Muscle layer of colon (tissue), 2 donors: ENCODE measurements around the gene WDR83.
"Not testable (repeated sequence)": the region's sequence is repeated elsewhere in the genome, so short reads cannot be mapped to it uniquely, and the experiment has no call there.

Experiments
- H3K27ac ChIP-seq: one replicate; pipeline ENCODE4 v1.7.0; 2013; ENCODE audit warnings: low read depth, mild to moderate bottlenecking, low read length, moderate library complexity
- H3K27me3 ChIP-seq, 2 donors: one replicate each; pipeline ENCODE4 v1.7.0; 2013; ENCODE audit warnings: low read length in 2 of 2, mild to moderate bottlenecking in 2 of 2; ENCODE audit not compliant: insufficient read depth in 2 of 2, control insufficient read depth in 1 of 2
- H3K36me3 ChIP-seq: one replicate; pipeline ENCODE4 v1.7.0; 2013; ENCODE audit warnings: mild to moderate bottlenecking, low read length; ENCODE audit not compliant: insufficient read depth
- H3K4me1 ChIP-seq: one replicate; pipeline ENCODE4 v1.7.0; 2013; ENCODE audit warnings: mild to moderate bottlenecking, low read length; ENCODE audit not compliant: insufficient read depth
- H3K4me3 ChIP-seq, 2 donors: one replicate each; pipeline ENCODE4 v1.7.0; 2013; ENCODE audit warnings: low read length in 2 of 2, low read depth in 1 of 2, mild to moderate bottlenecking in 1 of 2, moderate library complexity in 1 of 2
- H3K9ac ChIP-seq: one replicate; pipeline ENCODE4 v1.7.0; 2013; ENCODE audit warnings: low read length
- H3K9me3 ChIP-seq: one replicate; pipeline ENCODE4 v1.7.0; 2013; ENCODE audit warnings: mild to moderate bottlenecking, low read length
- donor health status: abdominal sarcoma.
- donor health status: Adenocarcinoma of cecum.

The WDR83 gene

GRCh38 chr19:12641456-12641855, 25.2 kb upstream of the WDR83 start:
- Histone ChIP-seq H3K9ac (no peak overlapping the region), H3K4me3 (no peak overlapping the region), H3K4me1 (peaks cover 5% of the 10 kb centered on the region), H3K9me3 (no peaks in the 10 kb centered on the region), H3K27me3 (no peaks in the 10 kb centered on the region), H3K36me3 (no peaks in the 10 kb centered on the region), H3K27ac (no peak overlapping the region)

- no peaks in the 10 kb centered on the region for H3K9me3 ChIP-seq
- H3K4me1 ChIP-seq = peaks cover 5% of the 10 kb centered on the region
- no peaks in the 10 kb centered on the region for H3K27me3 ChIP-seq
- H3K36me3 ChIP-seq = no peaks in the 10 kb centered on the region
- H3K9ac ChIP-seq = no peak overlapping the region
- H3K27ac ChIP-seq = no peak overlapping the region
- H3K4me3 ChIP-seq = no peak overlapping the region
Measured at GRCh38 chr19:12642506-12642905, 24.1 kb upstream of the WDR83 start.

DNA sequence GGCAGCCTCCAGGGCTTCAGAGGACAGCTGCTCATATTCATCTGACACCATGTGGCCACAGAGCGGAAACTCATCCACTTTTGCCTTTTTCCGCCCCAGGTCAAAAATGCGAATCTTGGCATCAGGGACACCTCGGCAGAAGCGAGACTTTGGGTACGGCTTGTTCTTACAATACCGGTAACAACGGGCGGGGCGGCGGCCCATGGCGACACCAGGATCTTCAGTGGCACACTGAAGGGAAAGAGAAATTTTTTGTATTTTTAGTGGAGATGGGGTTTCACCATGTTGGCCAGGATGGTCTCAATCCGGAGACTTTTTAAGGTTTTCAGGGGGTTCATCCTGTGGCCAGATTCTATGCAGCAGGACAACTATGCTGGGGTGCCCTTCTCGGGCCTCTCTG, 22.9 kb upstream of the WDR83 start:
- peaks cover 11% of the 10 kb centered on the region for H3K4me1 ChIP-seq
- not testable (repeated sequence) for H3K9ac ChIP-seq, H3K27me3 ChIP-seq, H3K9me3 ChIP-seq, H3K36me3 ChIP-seq, H3K4me3 ChIP-seq, H3K27ac ChIP-seq

DNA sequence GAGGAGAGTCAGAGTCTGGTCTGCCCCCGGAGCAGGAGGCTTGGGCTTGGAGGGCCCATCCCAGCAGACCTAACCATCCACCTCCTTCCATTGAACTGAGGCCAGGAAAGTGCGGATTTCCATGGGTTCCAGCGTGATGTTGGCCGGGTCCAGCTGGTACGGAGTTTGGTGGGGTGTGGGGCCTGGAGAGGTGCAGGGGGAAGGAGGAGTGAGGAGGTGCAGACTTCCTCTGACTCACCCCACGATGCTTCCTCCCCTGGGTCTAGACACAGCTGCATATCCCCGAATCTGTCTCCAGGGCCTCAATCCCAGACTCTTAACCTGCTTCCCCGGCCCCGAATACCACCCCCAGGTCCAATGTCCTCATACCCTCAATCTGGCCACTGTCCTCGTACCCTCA, 20.1 kb upstream of the WDR83 start:
- H3K27ac ChIP-seq = no peak overlapping the region
- no peaks in the 10 kb centered on the region for H3K36me3 ChIP-seq
- no peak overlapping the region for H3K9ac ChIP-seq
- no peaks in the 10 kb centered on the region for H3K9me3 ChIP-seq
- no peaks in the 10 kb centered on the region for H3K27me3 ChIP-seq
- peaks cover 7% of the 10 kb centered on the region for H3K4me1 ChIP-seq
- H3K4me3 ChIP-seq = no peak overlapping the region

DNA sequence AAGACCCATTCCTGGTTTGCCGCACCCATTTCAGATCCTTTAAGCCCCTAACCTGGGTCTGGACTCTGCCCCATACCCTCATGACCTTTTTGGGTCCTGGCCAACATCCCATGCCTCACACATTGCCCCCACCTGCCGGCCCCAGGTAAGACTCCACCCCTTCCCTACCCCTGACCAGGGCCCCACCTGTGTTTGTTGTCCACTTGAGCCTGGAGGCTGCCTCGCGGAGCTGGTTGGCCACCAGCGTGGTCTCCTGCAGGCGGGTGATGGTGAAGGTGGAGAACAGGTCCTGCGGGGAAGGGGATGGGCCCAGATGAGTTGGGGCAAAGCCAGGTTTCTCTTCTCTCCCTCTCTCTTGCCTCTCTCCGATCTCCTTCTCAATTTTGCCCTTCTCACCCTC, 19.6 kb upstream of the WDR83 start:
- H3K9ac ChIP-seq = no peak overlapping the region
- no peak overlapping the region for H3K27ac ChIP-seq
- no peak overlapping the region for H3K4me3 ChIP-seq
- peaks cover 2% of the 10 kb centered on the region for H3K36me3 ChIP-seq
- H3K9me3 ChIP-seq = no peaks in the 10 kb centered on the region
- peaks cover 7% of the 10 kb centered on the region for H3K4me1 ChIP-seq
- H3K27me3 ChIP-seq = no peaks in the 10 kb centered on the region

GRCh38 chr19:12647490-12648071, 19.0 kb upstream of the WDR83 start:
- H3K4me1 ChIP-seq = peaks cover 7% of the 10 kb centered on the region
- H3K9me3 ChIP-seq = no peaks in the 10 kb centered on the region
- H3K27ac ChIP-seq = no peak overlapping the region
- H3K9ac ChIP-seq = no peak overlapping the region
- no peaks in the 10 kb centered on the region for H3K27me3 ChIP-seq
- H3K4me3 ChIP-seq = peak overlapping the region in 1 of 2 donors; percentile 27
- peaks cover 6% of the 10 kb centered on the region for H3K36me3 ChIP-seq

DNA sequence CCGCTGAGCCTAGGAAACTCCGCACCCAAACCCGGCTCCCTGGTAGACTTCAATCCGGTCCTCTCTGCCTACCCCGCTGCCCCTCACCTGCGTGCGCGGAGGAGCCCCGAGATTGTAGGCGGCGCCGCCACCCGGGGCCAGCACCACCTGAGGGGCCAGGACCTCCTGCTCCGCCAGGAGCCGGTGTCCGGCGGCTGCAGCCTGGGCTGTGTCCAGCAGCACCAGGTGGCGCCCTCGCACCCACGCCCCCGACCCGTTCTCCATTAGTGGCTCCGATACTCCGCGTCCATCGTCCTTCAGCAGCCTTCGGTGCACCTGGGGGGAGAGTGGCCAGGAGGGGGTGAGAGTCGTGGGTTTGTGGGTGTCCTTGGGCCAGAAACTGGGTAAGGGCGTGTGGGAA, 18.5 kb upstream of the WDR83 start:
- Histone ChIP-seq H3K4me1 (peaks cover 7% of the 10 kb centered on the region), H3K36me3 (peaks cover 6% of the 10 kb centered on the region), H3K27me3 (no peaks in the 10 kb centered on the region), H3K27ac (no peak overlapping the region), H3K9ac (no peak overlapping the region), H3K9me3 (no peaks in the 10 kb centered on the region), H3K4me3 (peak overlapping the region in 1 of 2 donors; percentile 27)

GRCh38 chr19:12649941-12650340, 16.7 kb upstream of the WDR83 start:
- Histone ChIP-seq H3K27ac (no peak overlapping the region), H3K36me3 (peaks cover 6% of the 10 kb centered on the region), H3K4me1 (peaks cover 7% of the 10 kb centered on the region), H3K27me3 (no peaks in the 10 kb centered on the region), H3K4me3 (no peak overlapping the region), H3K9me3 (no peaks in the 10 kb centered on the region), H3K9ac (no peak overlapping the region)

GRCh38 chr19:12652219-12652618, 14.4 kb upstream of the WDR83 start:
- no peak overlapping the region for H3K27ac ChIP-seq
- H3K9me3 ChIP-seq = no peaks in the 10 kb centered on the region
- H3K9ac ChIP-seq = no peak overlapping the region
- peaks cover 24% of the 10 kb centered on the region for H3K36me3 ChIP-seq
- H3K4me1 ChIP-seq = peaks cover 7% of the 10 kb centered on the region
- no peak overlapping the region for H3K4me3 ChIP-seq
- no peaks in the 10 kb centered on the region for H3K27me3 ChIP-seq

- Histone ChIP-seq H3K27me3 (no peaks in the 10 kb centered on the region), H3K4me3 (no peak overlapping the region), H3K36me3 (peaks cover 29% of the 10 kb centered on the region), H3K4me1 (no peaks in the 10 kb centered on the region), H3K9me3 (no peaks in the 10 kb centered on the region), H3K27ac (no peak overlapping the region), H3K9ac (no peak overlapping the region)
Measured at GRCh38 chr19:12655546-12655945, 11.1 kb upstream of the WDR83 start.

GRCh38 chr19:12656899-12657571, 9.6 kb upstream of the WDR83 start:
- H3K27me3 ChIP-seq = no peaks in the 10 kb centered on the region
- H3K4me3 ChIP-seq = no peak overlapping the region
- no peaks in the 10 kb centered on the region for H3K4me1 ChIP-seq
- no peak overlapping the region for H3K9ac ChIP-seq
- H3K27ac ChIP-seq = no peak overlapping the region
- H3K9me3 ChIP-seq = no peaks in the 10 kb centered on the region
- peaks cover 35% of the 10 kb centered on the region for H3K36me3 ChIP-seq

DNA sequence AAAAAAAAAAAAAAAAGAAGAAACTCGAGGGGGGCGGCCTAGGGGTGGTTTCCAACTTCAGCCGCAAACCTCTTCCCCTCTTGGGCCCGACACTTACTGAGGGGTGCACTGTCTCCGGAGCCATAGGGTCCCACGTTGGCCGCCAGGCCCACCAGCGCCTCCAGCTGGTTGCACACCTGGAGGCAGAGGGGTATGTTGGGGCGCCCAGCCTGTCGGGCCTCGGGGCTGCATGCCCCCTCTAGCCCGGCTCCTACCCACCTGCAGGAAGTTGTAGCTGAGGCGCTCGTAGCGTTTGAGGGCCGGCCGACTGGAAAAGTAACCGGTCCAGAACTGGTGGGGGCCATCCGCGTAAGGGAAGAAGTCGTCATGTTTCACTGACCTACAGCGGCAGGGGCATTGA, 8.6 kb upstream of the WDR83 start:
- Histone ChIP-seq H3K9ac (no peak overlapping the region), H3K27me3 (no peaks in the 10 kb centered on the region), H3K4me3 (no peak overlapping the region), H3K36me3 (peaks cover 32% of the 10 kb centered on the region), H3K27ac (no peak overlapping the region), H3K4me1 (no peaks in the 10 kb centered on the region), H3K9me3 (no peaks in the 10 kb centered on the region)
